ENCODE measurements around the gene OXTR.

OXTR gene

DNA sequence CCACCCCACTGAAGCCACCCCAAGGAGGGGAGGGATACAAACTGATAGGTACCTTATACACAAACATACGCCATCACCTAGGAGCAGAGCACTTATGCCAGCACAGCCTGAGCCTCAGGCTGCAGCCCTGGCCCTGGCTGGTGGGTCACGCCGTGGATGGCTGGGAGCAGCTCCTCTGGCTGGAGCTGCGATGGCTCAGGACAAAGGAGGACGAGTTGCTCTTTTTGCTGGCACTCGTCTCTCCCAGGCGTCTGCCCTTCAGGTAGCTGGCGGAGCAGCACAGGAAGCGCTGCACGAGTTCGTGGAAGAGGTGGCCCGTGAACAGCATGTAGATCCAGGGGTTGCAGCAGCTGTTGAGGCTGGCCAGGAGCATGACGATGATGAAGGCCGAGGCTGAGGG is 16.6 kb downstream of the OXTR start:
- no peak for DNase-seq (ENCODE audit: low read depth, low spot score)
- Histone ChIP-seq H3K27me3 (ENCODE audit: insufficient read depth, insufficient read length) (no peaks in the 10 kb centered on the region), H3K36me3 (ENCODE audit: insufficient read depth, insufficient read length, low read length) (peaks cover 8% of the 10 kb centered on the region), H3K4me3 (ENCODE audit: insufficient read length, low read depth) (no peak overlapping the region), H3K4me1 (ENCODE audit: insufficient read depth, insufficient read length) (peaks cover 6% of the 10 kb centered on the region), H3K9me3 (ENCODE audit: insufficient read depth, low read length) (no peaks in the 10 kb centered on the region), H3K9ac (ENCODE audit: insufficient read length, low read depth) (no peak overlapping the region)
- TF ChIP-seq SUZ12 (IDR thresholded peaks at IDR 0.05; ENCODE audit: extremely low read depth, insufficient read depth, insufficient read length) (no peak), ZNF274 (IDR thresholded peaks at IDR 0.05; ENCODE audit: low read depth, low read length) (no peak), YY1 (IDR thresholded peaks at IDR 0.05; ENCODE audit: insufficient read depth, insufficient read length) (no peak)

DNA sequence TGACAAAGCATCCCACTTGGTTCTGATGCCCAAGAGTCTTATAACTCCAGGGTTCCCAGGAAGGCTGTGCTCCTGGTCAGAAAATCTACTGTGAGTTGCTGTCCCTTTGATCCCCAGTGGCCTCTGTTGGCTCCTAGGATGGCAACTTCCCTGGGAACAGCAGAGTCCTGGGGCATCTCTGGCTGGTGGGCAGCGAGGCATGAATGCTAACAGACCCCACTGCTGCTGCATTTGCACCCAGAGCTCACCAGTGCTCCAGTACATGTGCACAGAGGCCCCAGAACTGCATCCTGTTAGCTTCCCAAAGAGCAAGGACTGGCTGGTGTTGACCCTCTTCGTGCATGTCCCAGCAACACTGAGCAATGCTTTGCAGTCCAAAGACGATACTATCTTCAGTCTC is 20.1 kb downstream of the OXTR start:
- TF ChIP-seq YY1 (IDR thresholded peaks at IDR 0.05; ENCODE audit: insufficient read depth, insufficient read length) (no peak), SUZ12 (IDR thresholded peaks at IDR 0.05; ENCODE audit: extremely low read depth, insufficient read depth, insufficient read length) (no peak), ZNF274 (IDR thresholded peaks at IDR 0.05; ENCODE audit: low read depth, low read length) (no peak)
- no peak overlapping the region for H3K9ac ChIP-seq (ENCODE audit: insufficient read length, low read depth)
- H3K36me3 ChIP-seq (ENCODE audit: insufficient read depth, insufficient read length, low read length), result peaks cover 8% of the 10 kb centered on the region

DNA sequence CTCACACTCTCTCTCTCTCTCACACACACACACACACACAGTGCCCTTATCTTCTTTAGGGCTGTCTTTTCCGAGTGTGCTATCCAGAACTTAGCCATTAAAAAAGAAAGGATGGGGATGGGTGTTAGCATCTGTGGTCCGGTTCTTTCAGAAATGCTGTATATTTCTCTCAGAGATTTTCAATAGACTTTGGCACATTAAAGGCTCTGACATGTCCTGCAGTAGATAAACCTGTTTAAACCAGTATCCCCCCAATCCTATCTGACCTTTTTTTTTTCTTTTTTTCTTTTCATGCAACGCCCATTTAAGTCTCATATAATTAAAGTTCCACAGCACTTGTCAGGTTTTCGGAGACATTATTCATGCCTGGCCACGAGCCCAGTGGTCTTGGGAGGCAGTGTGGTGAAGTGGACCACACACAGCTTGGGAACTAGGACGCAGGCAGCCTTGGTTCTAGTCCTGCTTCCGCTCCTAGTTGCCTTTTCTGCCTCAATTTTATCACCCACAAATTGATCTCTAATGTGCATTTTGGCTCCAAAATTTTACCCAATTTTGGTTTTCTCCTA is 22.6 kb downstream of the OXTR start:
- Histone ChIP-seq H3K4me3 (ENCODE audit: insufficient read length, low read depth) (no peak overlapping the region), H3K27me3 (ENCODE audit: insufficient read depth, insufficient read length) (no peaks in the 10 kb centered on the region), H3K9me3 (ENCODE audit: insufficient read depth, low read length) (no peaks in the 10 kb centered on the region), H3K36me3 (ENCODE audit: insufficient read depth, insufficient read length, low read length) (no peaks in the 10 kb centered on the region), H3K4me1 (ENCODE audit: insufficient read depth, insufficient read length) (peaks cover 7% of the 10 kb centered on the region), H3K9ac (ENCODE audit: insufficient read length, low read depth) (no peak overlapping the region)
- no peak for TF ChIP-seq SUZ12 (IDR thresholded peaks at IDR 0.05; ENCODE audit: extremely low read depth, insufficient read depth, insufficient read length)
- no peak for TF ChIP-seq ZNF274 (IDR thresholded peaks at IDR 0.05; ENCODE audit: low read depth, low read length)
- TF ChIP-seq YY1 (IDR thresholded peaks at IDR 0.05; ENCODE audit: insufficient read depth, insufficient read length), result no peak
- no peak for DNase-seq (ENCODE audit: low read depth, low spot score)

More for the DNA sequence above, 20.1 kb downstream of the OXTR start:
- Histone ChIP-seq H3K4me1 (ENCODE audit: insufficient read depth, insufficient read length) (no peaks in the 10 kb centered on the region), H3K4me3 (ENCODE audit: insufficient read length, low read depth) (no peak overlapping the region), H3K9me3 (ENCODE audit: insufficient read depth, low read length) (no peaks in the 10 kb centered on the region), H3K27me3 (ENCODE audit: insufficient read depth, insufficient read length) (no peaks in the 10 kb centered on the region)
- no peak for DNase-seq (ENCODE audit: low read depth, low spot score)

DNA sequence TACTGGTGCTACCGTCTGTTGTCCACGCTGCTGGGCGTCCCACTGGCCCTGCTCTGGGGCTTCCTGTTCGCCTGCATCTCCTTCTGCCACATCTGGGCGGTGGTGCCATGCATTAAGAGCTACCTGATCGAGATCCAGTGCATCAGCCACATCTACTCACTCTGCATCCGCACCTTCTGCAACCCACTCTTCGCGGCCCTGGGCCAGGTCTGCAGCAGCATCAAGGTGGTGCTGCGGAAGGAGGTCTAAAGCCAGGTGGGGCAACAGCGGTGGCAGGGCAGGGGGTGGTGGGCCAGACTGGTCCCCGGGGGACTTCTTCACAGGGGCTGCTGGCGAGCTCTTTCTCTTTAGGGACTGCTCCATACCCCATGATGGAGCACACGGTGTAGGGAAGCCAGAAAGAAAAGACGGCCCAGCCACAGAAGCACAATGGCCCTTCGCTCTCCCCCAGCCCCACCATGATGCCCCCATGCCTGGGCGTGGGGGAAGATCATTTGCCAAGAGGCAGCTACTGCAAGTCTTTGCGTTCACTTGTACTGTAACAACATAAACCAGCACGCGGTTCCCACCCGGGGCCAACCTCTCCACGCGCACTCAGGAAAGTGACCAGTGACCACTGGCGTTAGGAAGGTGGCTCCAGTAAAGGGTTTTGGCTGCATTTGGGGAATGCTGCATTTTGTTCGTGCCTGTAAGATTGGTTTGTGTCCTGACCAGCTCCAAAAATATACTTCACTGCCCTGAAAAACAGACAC is 23.6 kb downstream of the OXTR start:
- no peak overlapping the region for H3K9ac ChIP-seq (ENCODE audit: insufficient read length, low read depth)
- no peaks in the 10 kb centered on the region for H3K27me3 ChIP-seq (ENCODE audit: insufficient read depth, insufficient read length)
- H3K4me3 ChIP-seq (ENCODE audit: insufficient read length, low read depth), result no peak overlapping the region
- peaks cover 8% of the 10 kb centered on the region for H3K4me1 ChIP-seq (ENCODE audit: insufficient read depth, insufficient read length)
- H3K36me3 ChIP-seq (ENCODE audit: insufficient read depth, insufficient read length, low read length), result no peaks in the 10 kb centered on the region
- DNase-seq (ENCODE audit: low read depth, low spot score), result no peak
- no peaks in the 10 kb centered on the region for H3K9me3 ChIP-seq (ENCODE audit: insufficient read depth, low read length)
- TF ChIP-seq YY1 (IDR thresholded peaks at IDR 0.05; ENCODE audit: insufficient read depth, insufficient read length), result no peak
- TF ChIP-seq SUZ12 (IDR thresholded peaks at IDR 0.05; ENCODE audit: extremely low read depth, insufficient read depth, insufficient read length), result no peak
- TF ChIP-seq ZNF274 (IDR thresholded peaks at IDR 0.05; ENCODE audit: low read depth, low read length), result no peak

DNA sequence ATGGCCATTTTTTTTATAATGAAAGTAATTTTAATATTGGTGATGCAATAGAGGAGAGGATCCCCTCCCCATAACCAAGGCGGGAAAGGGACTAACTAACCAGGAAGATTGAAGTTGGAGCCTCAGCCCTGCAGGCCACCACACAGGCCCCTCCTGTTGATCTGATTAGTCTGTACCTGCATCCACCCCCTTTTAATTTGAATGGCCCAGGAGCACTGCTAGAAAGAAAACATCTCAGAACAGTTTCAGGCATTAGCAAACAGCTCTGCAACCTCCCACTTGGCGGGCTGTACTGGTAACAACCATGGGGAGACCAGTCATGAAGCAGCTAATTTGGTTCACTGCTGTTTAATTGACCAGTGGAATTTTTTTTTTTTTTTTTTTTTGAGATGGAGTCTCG is 25.5 kb downstream of the OXTR start:
- no peak for TF ChIP-seq SUZ12 (IDR thresholded peaks at IDR 0.05; ENCODE audit: extremely low read depth, insufficient read depth, insufficient read length)
- no peak for TF ChIP-seq ZNF274 (IDR thresholded peaks at IDR 0.05; ENCODE audit: low read depth, low read length)
- TF ChIP-seq YY1 (IDR thresholded peaks at IDR 0.05; ENCODE audit: insufficient read depth, insufficient read length), result no peak
- H3K4me1 ChIP-seq (ENCODE audit: insufficient read depth, insufficient read length), result peaks cover 18% of the 10 kb centered on the region
- no peak overlapping the region for H3K9ac ChIP-seq (ENCODE audit: insufficient read length, low read depth)
- DNase-seq (ENCODE audit: low read depth, low spot score), result no peak
- H3K9me3 ChIP-seq (ENCODE audit: insufficient read depth, low read length), result no peaks in the 10 kb centered on the region
- no peaks in the 10 kb centered on the region for H3K36me3 ChIP-seq (ENCODE audit: insufficient read depth, insufficient read length, low read length)
- no peaks in the 10 kb centered on the region for H3K27me3 ChIP-seq (ENCODE audit: insufficient read depth, insufficient read length)
- no peak overlapping the region for H3K4me3 ChIP-seq (ENCODE audit: insufficient read length, low read depth)

DNA sequence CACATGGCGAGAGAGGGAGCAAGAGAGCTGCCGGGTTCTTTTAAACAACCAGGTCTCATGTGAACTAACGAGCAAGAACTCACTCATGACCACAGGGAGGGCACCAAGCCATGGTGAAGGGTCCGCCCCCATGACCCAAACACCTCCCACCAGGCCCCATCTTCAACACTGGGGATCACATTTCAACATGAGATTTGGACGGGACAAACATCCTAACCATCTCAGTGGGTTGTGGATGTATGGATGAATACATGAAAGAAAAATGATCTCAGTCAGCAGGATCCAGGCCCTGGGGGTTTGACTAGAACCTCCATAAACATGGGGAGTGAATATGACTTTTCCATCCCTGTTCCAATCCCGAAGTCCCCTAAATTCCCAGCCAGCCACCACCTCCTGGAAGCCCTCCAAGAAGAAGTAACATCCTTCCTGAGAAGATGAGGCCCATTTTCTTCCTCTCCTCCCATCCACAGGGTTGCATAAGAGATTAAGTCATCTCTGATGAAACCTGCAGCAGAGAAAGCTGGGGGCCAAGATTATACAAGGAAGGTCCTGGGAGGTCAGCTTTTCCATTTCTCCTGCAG is 26.3 kb downstream of the OXTR start:
- DNase-seq (ENCODE audit: low read depth, low spot score), result no peak
- peaks cover 18% of the 10 kb centered on the region for H3K4me1 ChIP-seq (ENCODE audit: insufficient read depth, insufficient read length)
- H3K9ac ChIP-seq (ENCODE audit: insufficient read length, low read depth), result no peak overlapping the region
- no peak for TF ChIP-seq ZNF274 (IDR thresholded peaks at IDR 0.05; ENCODE audit: low read depth, low read length)
- H3K27me3 ChIP-seq (ENCODE audit: insufficient read depth, insufficient read length), result no peaks in the 10 kb centered on the region
- no peaks in the 10 kb centered on the region for H3K36me3 ChIP-seq (ENCODE audit: insufficient read depth, insufficient read length, low read length)
- no peak overlapping the region for H3K4me3 ChIP-seq (ENCODE audit: insufficient read length, low read depth)
- H3K9me3 ChIP-seq (ENCODE audit: insufficient read depth, low read length), result no peaks in the 10 kb centered on the region

DNA sequence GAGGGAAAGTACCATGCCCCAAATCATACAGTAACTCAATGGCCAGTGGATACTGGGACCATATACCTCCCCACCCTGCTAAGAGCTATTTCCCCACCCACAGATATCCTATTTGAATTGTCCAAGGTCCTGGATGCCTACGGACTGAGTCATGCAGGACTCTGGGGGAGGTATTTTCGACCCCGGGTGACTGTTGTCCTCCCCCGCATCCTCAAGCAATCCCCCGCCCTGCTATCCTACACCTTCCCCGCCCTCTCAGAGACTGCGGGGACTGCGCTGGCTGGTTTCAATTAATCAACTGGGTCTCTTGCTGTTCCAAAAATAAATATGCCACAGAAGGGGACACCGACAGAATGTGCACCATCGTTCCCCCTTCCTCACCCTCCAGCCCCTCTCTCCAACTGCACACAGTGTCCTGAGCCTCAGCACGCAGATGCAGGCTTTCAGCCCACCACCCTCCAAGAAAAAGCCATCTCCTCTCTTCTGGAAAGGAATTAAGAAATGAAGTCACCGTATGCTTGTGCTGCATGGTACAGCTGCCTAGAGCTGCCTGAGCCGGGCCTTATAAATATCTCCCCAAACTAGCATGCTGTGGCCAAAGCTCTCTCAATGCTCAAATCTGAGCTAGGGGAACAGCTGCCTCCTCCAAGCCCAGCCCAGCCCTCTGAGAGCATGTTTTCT is 27.7 kb downstream of the OXTR start:
- Histone ChIP-seq H3K9ac (ENCODE audit: insufficient read length, low read depth) (peak overlapping the region; percentile 38), H3K4me3 (ENCODE audit: insufficient read length, low read depth) (peak overlapping the region; percentile 3), H3K9me3 (ENCODE audit: insufficient read depth, low read length) (no peaks in the 10 kb centered on the region), H3K27me3 (ENCODE audit: insufficient read depth, insufficient read length) (no peaks in the 10 kb centered on the region), H3K36me3 (ENCODE audit: insufficient read depth, insufficient read length, low read length) (no peaks in the 10 kb centered on the region), H3K4me1 (ENCODE audit: insufficient read depth, insufficient read length) (peaks cover 18% of the 10 kb centered on the region)
- peak; percentile 84 for DNase-seq (ENCODE audit: low read depth, low spot score)
- no peak for TF ChIP-seq YY1 (IDR thresholded peaks at IDR 0.05; ENCODE audit: insufficient read depth, insufficient read length)
- TF ChIP-seq ZNF274 (IDR thresholded peaks at IDR 0.05; ENCODE audit: low read depth, low read length), result no peak
- TF ChIP-seq SUZ12 (IDR thresholded peaks at IDR 0.05; ENCODE audit: extremely low read depth, insufficient read depth, insufficient read length), result no peak
